ENCODE data around the gene MPG. TPM values are rescaled to one million over a fixed set of nuclear protein-coding genes. Genes with fewer than 3 reads are reported as not detected.
A peak's percentile ranks its signal among the peaks of the same experiment; 100 is the strongest.

Gene MPG
- total RNA-seq, 1 experiment from 2014 or later = 86.2 TPM

DNA sequence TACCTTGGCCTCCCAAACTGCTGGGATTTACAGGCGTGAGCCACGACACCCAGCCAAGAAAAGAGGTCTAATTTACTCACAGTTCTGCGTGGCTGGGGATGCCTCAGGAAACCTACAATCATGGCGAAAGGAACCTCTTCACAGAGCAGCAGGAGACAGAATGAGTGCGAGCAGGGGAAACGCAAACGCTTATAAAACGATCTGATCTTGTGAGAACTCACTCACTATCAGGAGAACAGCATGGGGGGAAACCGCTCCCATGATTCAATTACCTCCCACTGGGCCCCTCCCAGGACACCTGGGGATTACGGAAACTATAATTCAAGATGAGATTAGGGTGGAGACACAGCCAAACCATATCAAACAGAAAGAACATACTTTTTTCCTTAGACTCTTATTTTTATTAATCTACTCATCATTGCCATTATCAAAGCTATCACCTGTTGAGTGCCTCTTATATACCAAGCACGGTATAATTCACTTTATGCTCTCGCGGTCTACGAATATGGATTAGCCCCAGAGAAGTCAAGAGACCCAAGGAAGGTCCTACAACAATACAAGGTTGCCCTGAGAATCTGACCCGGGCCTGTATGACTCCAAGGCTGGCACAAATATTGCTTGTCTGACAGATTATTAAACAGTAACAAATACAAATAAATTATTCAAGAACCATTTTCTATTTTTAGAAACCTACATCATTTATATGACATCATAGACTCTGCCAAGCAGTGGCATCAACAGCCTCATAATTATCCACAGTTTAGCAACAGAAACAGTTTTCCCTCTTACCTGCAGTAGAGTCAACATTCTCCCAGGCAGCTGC, 27.0 kb upstream of the MPG start:
- peaks cover 13% of the 10 kb centered on the region for H3K36me3 ChIP-seq (ENCODE audit: low read depth)
- POLR2A ChIA-PET (ENCODE audit: unreplicated experiment) = no interaction called here
- TF ChIP-seq EZH2 (IDR thresholded peaks at IDR 0.05; ENCODE audit: low read depth) = no peak
- TF ChIP-seq, protein P1, sequence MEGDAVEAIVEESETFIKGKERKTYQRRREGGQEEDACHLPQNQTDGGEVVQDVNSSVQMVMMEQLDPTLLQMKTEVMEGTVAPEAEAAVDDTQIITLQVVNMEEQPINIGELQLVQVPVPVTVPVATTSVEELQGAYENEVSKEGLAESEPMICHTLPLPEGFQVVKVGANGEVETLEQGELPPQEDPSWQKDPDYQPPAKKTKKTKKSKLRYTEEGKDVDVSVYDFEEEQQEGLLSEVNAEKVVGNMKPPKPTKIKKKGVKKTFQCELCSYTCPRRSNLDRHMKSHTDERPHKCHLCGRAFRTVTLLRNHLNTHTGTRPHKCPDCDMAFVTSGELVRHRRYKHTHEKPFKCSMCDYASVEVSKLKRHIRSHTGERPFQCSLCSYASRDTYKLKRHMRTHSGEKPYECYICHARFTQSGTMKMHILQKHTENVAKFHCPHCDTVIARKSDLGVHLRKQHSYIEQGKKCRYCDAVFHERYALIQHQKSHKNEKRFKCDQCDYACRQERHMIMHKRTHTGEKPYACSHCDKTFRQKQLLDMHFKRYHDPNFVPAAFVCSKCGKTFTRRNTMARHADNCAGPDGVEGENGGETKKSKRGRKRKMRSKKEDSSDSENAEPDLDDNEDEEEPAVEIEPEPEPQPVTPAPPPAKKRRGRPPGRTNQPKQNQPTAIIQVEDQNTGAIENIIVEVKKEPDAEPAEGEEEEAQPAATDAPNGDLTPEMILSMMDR (conservative IDR thresholded peaks at IDR 0.05) = no peak
- no TSS peak for BruUV-seq (replicated peaks)
- H3F3A ChIP-seq (ENCODE audit: insufficient read depth, low read depth) = peaks cover 13% of the 10 kb centered on the region
- 0 out of 2 replicates have a peak, but pooled peaks cover 10% of the 10 kb centered on the region for H4K20me1 ChIP-seq (ENCODE audit: insufficient read depth)
- H2AFZ ChIP-seq = no peak overlapping the region
- DNase-seq = no peak
- H3K9me3 ChIP-seq (ENCODE audit: insufficient read depth, low read depth) = no peaks in the 10 kb centered on the region
- peaks cover 9% of the 10 kb centered on the region for H3K4me1 ChIP-seq (replicated peaks; ENCODE audit: insufficient read depth)
- H3K27me3 ChIP-seq (ENCODE audit: insufficient read depth, low read depth) = no peaks in the 10 kb centered on the region
- CTCF ChIA-PET = no interaction called here
- H3K4me3 ChIP-seq = no peak overlapping the region
- peaks cover 46% of the 10 kb centered on the region for H3K79me2 ChIP-seq (ENCODE audit: low read depth)
- H3K9me2 ChIP-seq (ENCODE audit: insufficient read depth) = no peaks in the 10 kb centered on the region
- peak overlapping the region; percentile 77; the same call in 1 of the 2 replicates for H3K4me2 ChIP-seq
- intact Hi-C loops (cut with micrococcal nuclease; ENCODE audit: unreplicated experiment) = no loop called here
- no peak overlapping the region for H3K27ac ChIP-seq

DNA sequence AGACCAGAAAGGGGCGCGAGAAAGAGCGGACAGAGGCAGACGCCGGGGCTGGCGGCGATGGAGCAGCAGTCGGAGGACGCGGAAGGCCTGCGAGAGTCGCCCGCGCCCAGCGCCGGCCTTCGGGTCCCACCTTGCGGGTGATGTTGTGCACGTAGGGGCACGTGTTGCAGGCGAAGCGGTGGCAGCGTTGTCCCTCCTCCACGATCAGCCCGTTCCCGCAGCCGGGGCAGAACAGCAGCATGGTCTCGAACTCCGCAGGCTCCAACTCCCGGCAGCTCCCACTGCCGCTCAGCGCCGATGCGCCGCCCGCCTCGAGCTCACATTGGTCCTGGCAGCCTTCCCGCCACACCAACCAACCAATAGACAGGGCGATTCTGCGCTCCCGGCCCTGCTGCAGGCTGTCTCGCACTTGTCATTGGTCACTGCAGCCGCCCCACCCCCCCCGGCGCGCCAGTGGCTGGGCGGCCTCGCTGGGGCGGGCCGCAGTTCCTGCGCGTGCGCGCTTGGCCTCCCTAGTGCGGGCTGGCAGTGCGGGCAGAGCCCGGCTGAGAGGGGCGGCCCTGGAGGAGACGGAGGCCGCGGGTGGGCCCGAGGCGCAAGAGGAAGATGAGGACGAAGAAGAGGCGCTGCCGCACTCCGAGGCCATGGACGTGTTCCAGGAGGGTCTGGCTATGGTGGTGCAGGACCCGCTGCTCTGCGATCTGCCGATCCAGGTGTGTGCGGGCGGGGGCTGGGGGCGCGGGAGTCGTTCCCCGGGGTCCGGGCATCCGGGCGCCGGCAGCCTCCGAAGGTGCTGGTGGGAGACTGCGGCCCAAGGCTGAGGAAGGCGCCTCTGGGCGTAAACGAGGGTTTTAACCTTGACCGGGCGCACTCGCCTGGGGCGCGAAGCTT, 24.4 kb upstream of the MPG start, which contains the start of the genes POLR3K and SNRNP25:
POLR3K (minus strand) TSS at position 263 of the 891 bp plus-strand sequence; CDS start at position 241, 22 bp downstream.
SNRNP25 (plus strand) TSS at position 483 of the 891 bp plus-strand sequence; CDS start at position 672, 189 bp downstream.
- no peaks in the 10 kb centered on the region for H3K9me3 ChIP-seq (ENCODE audit: insufficient read depth, low read depth)
- peak within 1 kb of the TSS; percentile 88 for H3K4me3 ChIP-seq
- peak within 1 kb of the TSS; percentile 86 for H3K4me2 ChIP-seq
- H3F3A ChIP-seq (ENCODE audit: insufficient read depth, low read depth) = peaks cover 9% of the 10 kb centered on the region
- H3K79me2 ChIP-seq (ENCODE audit: low read depth) = peaks cover 46% of the 10 kb centered on the region
- CTCF ChIA-PET = interaction anchor here (0.5 to 1.9 kb wide), 4 partner anchors 12 to 348 kb away, joined by 3 to 8 read pairs (median 4); partner anchors contain the start of gene DECR2
- H4K20me1 ChIP-seq (ENCODE audit: insufficient read depth) = 0 out of 2 replicates have a peak, but pooled peaks cover 10% of the 10 kb centered on the region
- TF ChIP-seq, protein P1 (conservative IDR thresholded peaks at IDR 0.05) = no peak
- TF ChIP-seq EZH2 (IDR thresholded peaks at IDR 0.05; ENCODE audit: low read depth) = no peak
- H3K27ac ChIP-seq = peak within 1 kb of the TSS; percentile 43
- POLR2A ChIA-PET (ENCODE audit: unreplicated experiment) = interaction anchor here (0.6 to 1.1 kb wide), 6 partner anchors 14 to 472 kb away, joined by 3 to 9 read pairs (median 7); no protein-coding TSS in a partner anchor
- H3K9me2 ChIP-seq (ENCODE audit: insufficient read depth) = no peaks in the 10 kb centered on the region
- no TSS peak for BruUV-seq (replicated peaks)
- H2AFZ ChIP-seq = peak within 1 kb of the TSS; percentile 97
- peak; percentile 94 to 99 for DNase-seq
- H3K36me3 ChIP-seq (ENCODE audit: low read depth) = peaks cover 9% of the 10 kb centered on the region; the same call in 1 of the 2 replicates
- intact Hi-C loops (cut with micrococcal nuclease; ENCODE audit: unreplicated experiment) = no loop called here
- peaks cover 9% of the 10 kb centered on the region for H3K4me1 ChIP-seq (replicated peaks; ENCODE audit: insufficient read depth)
- no peaks in the 10 kb centered on the region for H3K27me3 ChIP-seq (ENCODE audit: insufficient read depth, low read depth)

DNA sequence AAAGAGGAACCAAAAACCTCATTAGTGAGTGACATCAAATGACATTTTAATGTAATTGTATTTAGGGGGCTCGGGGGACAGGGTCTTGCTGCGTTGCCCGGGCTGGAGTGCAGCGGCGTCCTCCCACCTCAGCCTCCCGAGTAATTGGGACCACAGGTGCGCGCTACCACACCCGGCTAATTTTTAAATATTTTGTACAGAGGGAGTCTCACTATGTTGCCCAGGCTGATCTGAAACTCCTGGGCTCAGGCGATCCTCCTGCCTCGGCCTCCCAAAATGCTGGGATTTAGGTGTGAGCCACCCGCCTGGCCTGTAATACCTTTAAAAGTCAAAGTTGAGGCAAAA, 23.8 kb upstream of the MPG start:
- intact Hi-C loops (cut with micrococcal nuclease; ENCODE audit: unreplicated experiment) = no loop called here
- H3F3A ChIP-seq (ENCODE audit: insufficient read depth, low read depth) = peaks cover 9% of the 10 kb centered on the region
- peaks cover 9% of the 10 kb centered on the region; the same call in 1 of the 2 replicates for H3K36me3 ChIP-seq (ENCODE audit: low read depth)
- peak overlapping the region; percentile 97 for H2AFZ ChIP-seq
- no peaks in the 10 kb centered on the region for H3K9me3 ChIP-seq (ENCODE audit: insufficient read depth, low read depth)
- no peak for DNase-seq
- H3K27ac ChIP-seq = no peak overlapping the region
- H3K9me2 ChIP-seq (ENCODE audit: insufficient read depth) = no peaks in the 10 kb centered on the region
- ChIA-PET POLR2A (ENCODE audit: unreplicated experiment) (interaction anchor here (1.1 kb wide), 1 partner anchor 17 kb away, joined by 6 read pairs; no protein-coding TSS in a partner anchor), CTCF (interaction anchor here (0.5 to 1.4 kb wide), 2 partner anchors 12 to 347 kb away, joined by 4 to 5 read pairs; partner anchors contain the start of gene DECR2)
- peak overlapping the region; percentile 88 for H3K4me3 ChIP-seq
- 0 out of 2 replicates have a peak, but pooled peaks cover 10% of the 10 kb centered on the region for H4K20me1 ChIP-seq (ENCODE audit: insufficient read depth)
- no peak for TF ChIP-seq EZH2 (IDR thresholded peaks at IDR 0.05; ENCODE audit: low read depth)
- TF ChIP-seq, protein P1 (conservative IDR thresholded peaks at IDR 0.05) = no peak
- H3K4me1 ChIP-seq (replicated peaks; ENCODE audit: insufficient read depth) = peaks cover 9% of the 10 kb centered on the region
- peak overlapping the region; percentile 86 for H3K4me2 ChIP-seq
- H3K27me3 ChIP-seq (ENCODE audit: insufficient read depth, low read depth) = no peaks in the 10 kb centered on the region
- H3K79me2 ChIP-seq (ENCODE audit: low read depth) = peaks cover 43% of the 10 kb centered on the region
- no TSS peak for BruUV-seq (replicated peaks)

Measured in PC-9 (cell line).